MCF 10A (cell line): ENCODE results near the gene MYO15B. TPM values are rescaled to one million over a fixed set of nuclear protein-coding genes. Genes with fewer than 3 reads are reported as not detected.

ENCODE experiments used
- BruUV-seq: library from RNA; stranded (reverse); fragments of 400-500 nt; replicated peaks from 2 replicates; lab custom pipeline; 2021; lab: Mats Ljungman, UMichigan
- CTCF ChIA-PET: fragments of 300-600 bp; sonication (Branson Sonifier 250); formaldehyde crosslinking; extraction: SDS; loops from one replicate; lab custom pipeline; 2021; ENCODE audit warnings: antibody characterized with exemption, inconsistent platforms; lab: Yijun Ruan, JAX
- POLR2A ChIA-PET: fragments of 300-600, 350-650 bp; sonication (Branson Sonifier 250); formaldehyde crosslinking; extraction: SDS; loops from one replicate; lab custom pipeline; 2020; ENCODE audit warnings: antibody characterized with exemption, inconsistent platforms; lab: Yijun Ruan, JAX
- DNase-seq: peaks from one replicate; pipeline ENCODE4 v3.0.0-alpha.2; 2018; ENCODE audit not compliant: unreplicated experiment
- H3K27ac Mint-ChIP-seq: one replicate; pipeline ENCODE4 v1.8.0; 2022; ENCODE audit warnings: mild to moderate bottlenecking, low read depth, mixed read lengths; ENCODE audit not compliant: unreplicated experiment
- H3K27me3 Mint-ChIP-seq: one replicate; pipeline ENCODE4 v1.8.0; 2022; ENCODE audit warnings: mixed read lengths; ENCODE audit not compliant: insufficient read depth, unreplicated experiment
- H3K36me3 Mint-ChIP-seq: one replicate; pipeline ENCODE4 v1.8.0; 2022; ENCODE audit warnings: mild to moderate bottlenecking, moderate library complexity, mixed read lengths; ENCODE audit not compliant: insufficient read depth, unreplicated experiment
- H3K4me1 Mint-ChIP-seq: one replicate; pipeline ENCODE4 v1.8.0; 2022; ENCODE audit warnings: mixed read lengths; ENCODE audit not compliant: insufficient read depth, unreplicated experiment
- H3K4me3 Mint-ChIP-seq: one replicate; pipeline ENCODE4 v1.8.0; 2022; ENCODE audit warnings: mild to moderate bottlenecking, moderate library complexity, mixed read lengths; ENCODE audit not compliant: unreplicated experiment
- H3K9me3 Mint-ChIP-seq: one replicate; pipeline ENCODE4 v1.8.0; 2022; ENCODE audit warnings: mixed read lengths; ENCODE audit not compliant: unreplicated experiment
- CTCF ChIP-seq: fragments of 200-600 bp; IDR thresholded peaks from one replicate; pipeline ENCODE4 v1.8.0; 2022; ENCODE audit warnings: antibody characterized with exemption, mild to moderate bottlenecking; ENCODE audit not compliant: unreplicated experiment
- intact Hi-C: fragments of 100-400 bp; cut with micrococcal nuclease; formaldehyde crosslinking; loops from 2 replicates; pipeline ENCODE4 v1.14.1; 2022
- total RNA-seq: library from RNA; stranded (reverse); gene quantifications from 2 replicates; pipeline ENCODE4 v1.2.3, GENCODE V29; 2022

Gene MYO15B
- total RNA-seq, 1 experiment from 2014 or later = 10.9 TPM

GRCh38 chr17:75570772-75571171, 16.8 kb upstream of the MYO15B start:
- Mint-ChIP-seq H3K4me1 (no peaks in the 10 kb centered on the region), H3K36me3 (peaks cover 12% of the 10 kb centered on the region), H3K27ac (no peak overlapping the region), H3K9me3 (no peaks in the 10 kb centered on the region), H3K27me3 (no peaks in the 10 kb centered on the region), H3K4me3 (no peak overlapping the region)
- ChIA-PET POLR2A (no interaction called here), CTCF (no interaction called here)
- TF ChIP-seq CTCF = no peak
- DNase-seq = no peak
- no TSS peak for BruUV-seq
- intact Hi-C loops = no loop called here

- TF ChIP-seq CTCF = no peak
- ChIA-PET CTCF (no interaction called here), POLR2A (interaction anchor here (0.7 kb wide), 1 partner anchor 262 kb away, joined by 3 read pairs; no protein-coding TSS in a partner anchor)
- H3K36me3 Mint-ChIP-seq = peaks cover 12% of the 10 kb centered on the region
- no peak for DNase-seq
- H3K4me1 Mint-ChIP-seq = no peaks in the 10 kb centered on the region
- no peaks in the 10 kb centered on the region for H3K9me3 Mint-ChIP-seq
- no peak overlapping the region for H3K27ac Mint-ChIP-seq
- H3K4me3 Mint-ChIP-seq = no peak overlapping the region
- no TSS peak for BruUV-seq
- intact Hi-C loops = no loop called here
- H3K27me3 Mint-ChIP-seq = no peaks in the 10 kb centered on the region
These were observed 16.3 kb upstream of the MYO15B start for GRCh38 chr17:75571197-75571884.

- Mint-ChIP-seq H3K9me3 (no peaks in the 10 kb centered on the region), H3K4me3 (no peak overlapping the region), H3K27ac (no peak overlapping the region), H3K4me1 (no peaks in the 10 kb centered on the region), H3K27me3 (no peaks in the 10 kb centered on the region), H3K36me3 (peaks cover 9% of the 10 kb centered on the region)
- POLR2A ChIA-PET = interaction anchor here (0.7 kb wide), 1 partner anchor 262 kb away, joined by 3 read pairs; no protein-coding TSS in a partner anchor
- no peak for DNase-seq
- CTCF ChIA-PET = no interaction called here
- no peak for TF ChIP-seq CTCF
- intact Hi-C loops = no loop called here
- no TSS peak for BruUV-seq
These were observed 15.8 kb upstream of the MYO15B start for GRCh38 chr17:75571885-75572215.

- no peak for DNase-seq
- TF ChIP-seq CTCF = no peak
- POLR2A ChIA-PET = no interaction called here
- CTCF ChIA-PET = no interaction called here
- Mint-ChIP-seq H3K27me3 (no peaks in the 10 kb centered on the region), H3K4me1 (no peaks in the 10 kb centered on the region), H3K4me3 (no peak overlapping the region), H3K9me3 (no peaks in the 10 kb centered on the region), H3K27ac (no peak overlapping the region), H3K36me3 (peaks cover 13% of the 10 kb centered on the region)
- intact Hi-C loops = no loop called here
- no TSS peak for BruUV-seq
These were observed 14.7 kb upstream of the MYO15B start for GRCh38 chr17:75572713-75573539.
